CD4-positive, alpha-beta T cell treated with Interleukin-12 subunit alpha and Interleukin-12 subunit beta, for 1 hour (primary cell): ENCODE measurements around the gene FNDC3B.

Source experiments
- DNase-seq: peaks from one replicate; pipeline ENCODE4 v3.0.0-alpha.2; 2020

FNDC3B gene

DNA sequence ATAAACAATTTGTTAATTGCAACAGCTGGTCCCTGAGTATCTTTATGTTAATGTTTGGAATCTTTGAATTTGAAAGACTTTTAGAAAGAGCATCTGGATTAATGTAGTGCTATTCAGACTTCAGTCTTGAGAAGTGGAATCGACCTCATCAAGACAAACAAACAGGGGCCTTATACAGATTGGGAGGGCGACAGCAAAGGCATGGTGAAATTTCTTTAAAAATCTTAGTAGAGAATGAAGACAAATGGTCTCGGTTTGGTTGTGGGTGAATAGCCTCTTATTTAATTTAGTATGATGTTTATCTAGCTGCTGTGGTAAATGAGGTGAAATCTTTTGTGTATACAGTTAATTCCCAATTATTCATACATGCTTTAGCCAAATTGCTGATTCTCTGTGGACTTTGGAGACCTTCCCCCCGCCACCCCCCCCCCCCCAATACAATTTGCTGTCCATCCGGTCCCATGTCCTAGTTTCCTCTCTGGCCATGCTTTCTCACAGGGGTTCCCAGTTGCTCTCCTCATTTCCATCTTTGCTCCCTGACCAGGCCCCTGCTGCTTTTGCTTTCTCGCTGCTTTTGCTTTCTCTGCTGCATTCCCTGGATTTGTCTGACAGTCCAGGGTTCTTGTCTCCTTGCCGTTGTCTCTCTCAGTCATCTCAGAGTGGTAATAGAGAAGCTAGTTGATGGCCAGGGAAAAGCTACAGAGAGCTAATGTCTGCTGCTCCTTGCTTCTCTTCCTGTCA lies 135.3 kb downstream of the FNDC3B start:
- DNase-seq: no peak

DNA sequence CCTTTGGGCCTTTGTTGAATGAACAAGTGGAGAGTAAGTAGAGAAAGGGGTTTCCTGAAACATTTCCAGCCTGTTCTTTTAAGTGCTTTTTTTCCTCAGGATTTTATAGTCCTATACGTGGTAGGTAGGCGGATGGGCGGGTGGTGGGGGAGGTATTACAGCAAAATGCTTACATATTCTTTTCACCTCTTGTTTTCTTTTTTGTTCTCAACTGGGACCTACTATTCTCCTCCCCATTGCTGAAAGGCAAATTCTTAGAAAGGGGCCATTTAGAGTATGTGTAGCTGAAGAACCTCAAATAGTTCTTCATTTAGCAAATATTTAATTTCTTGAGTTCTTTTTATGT lies 135.8 kb downstream of the FNDC3B start:
- no peak for DNase-seq

DNA sequence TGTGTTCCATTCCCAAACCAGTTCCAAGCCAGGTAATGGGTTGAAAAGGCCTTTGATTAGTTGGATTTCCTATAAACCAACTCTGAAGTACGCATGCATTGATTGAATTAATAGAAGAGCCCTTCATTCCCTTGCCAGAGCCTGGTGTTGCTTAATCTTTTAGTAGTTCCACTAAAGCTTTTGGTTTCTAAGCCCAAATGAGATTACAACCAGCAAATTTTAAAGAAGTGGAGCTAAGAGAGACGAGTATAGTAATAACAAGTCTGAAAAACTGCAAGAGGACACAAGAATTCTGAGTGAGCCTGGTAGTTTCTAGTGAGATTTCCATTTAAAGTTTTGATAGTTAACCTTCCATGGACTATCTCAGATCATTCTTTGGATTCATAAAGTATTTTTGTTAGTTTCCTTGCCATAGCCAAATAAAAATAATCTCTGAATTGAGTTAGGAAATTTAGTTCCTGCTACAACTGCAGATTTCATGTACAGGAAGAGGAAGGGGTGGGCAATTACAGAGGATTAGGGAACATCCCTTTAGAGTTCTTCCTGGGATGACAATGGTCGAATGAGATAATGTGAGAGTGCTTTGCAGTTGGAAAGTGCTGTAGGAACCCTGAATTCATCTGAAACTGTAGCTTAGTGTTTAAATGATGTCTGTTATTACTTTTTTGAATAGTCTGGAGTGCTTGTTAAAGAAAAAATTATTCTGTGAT lies 136.8 kb downstream of the FNDC3B start:
- no peak for DNase-seq

DNA sequence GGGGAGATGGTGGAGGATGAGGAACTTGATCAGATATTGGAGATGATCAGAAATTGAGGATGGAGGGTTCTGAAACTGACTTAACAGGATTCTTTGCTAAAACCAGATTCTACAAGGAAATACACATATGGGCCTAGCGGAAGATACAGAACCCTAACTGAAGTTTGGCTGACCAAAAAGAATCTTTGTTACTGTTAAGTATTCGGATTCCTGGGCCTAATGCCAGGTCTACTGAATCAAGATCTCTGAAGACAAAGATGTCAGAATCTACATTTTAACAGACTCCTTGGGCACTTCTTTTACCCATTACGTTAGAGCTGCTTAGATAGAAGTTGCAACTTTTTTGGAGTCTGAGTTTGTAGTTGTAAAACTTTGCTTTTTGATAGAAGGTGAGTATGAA lies 137.7 kb downstream of the FNDC3B start:
- DNase-seq: no peak

DNA sequence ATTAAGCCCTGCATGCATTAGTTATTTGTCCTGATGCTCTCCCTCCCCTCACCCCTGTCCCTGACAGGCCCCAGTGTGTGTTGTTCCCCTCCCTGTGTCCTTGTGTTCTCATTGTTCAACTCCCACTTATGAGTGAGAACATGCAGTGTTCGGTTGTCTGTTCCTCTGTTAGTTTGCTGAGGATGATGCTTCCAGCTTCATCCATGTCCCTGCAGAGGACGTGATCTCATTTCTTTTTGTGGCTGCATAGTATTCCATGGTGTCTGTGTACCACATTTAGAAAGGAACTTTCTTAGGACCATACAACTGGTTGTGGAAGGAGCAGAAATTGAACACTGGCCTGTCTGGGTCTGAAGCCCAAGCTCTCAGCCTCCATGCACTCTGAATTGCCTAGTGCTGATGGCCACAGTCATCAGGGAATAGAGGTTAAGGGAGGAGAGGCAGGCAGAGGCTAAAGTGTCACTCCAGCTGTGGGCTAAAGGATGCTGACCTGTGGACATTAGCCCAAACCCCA lies 138.5 kb downstream of the FNDC3B start:
- DNase-seq: no peak

DNA sequence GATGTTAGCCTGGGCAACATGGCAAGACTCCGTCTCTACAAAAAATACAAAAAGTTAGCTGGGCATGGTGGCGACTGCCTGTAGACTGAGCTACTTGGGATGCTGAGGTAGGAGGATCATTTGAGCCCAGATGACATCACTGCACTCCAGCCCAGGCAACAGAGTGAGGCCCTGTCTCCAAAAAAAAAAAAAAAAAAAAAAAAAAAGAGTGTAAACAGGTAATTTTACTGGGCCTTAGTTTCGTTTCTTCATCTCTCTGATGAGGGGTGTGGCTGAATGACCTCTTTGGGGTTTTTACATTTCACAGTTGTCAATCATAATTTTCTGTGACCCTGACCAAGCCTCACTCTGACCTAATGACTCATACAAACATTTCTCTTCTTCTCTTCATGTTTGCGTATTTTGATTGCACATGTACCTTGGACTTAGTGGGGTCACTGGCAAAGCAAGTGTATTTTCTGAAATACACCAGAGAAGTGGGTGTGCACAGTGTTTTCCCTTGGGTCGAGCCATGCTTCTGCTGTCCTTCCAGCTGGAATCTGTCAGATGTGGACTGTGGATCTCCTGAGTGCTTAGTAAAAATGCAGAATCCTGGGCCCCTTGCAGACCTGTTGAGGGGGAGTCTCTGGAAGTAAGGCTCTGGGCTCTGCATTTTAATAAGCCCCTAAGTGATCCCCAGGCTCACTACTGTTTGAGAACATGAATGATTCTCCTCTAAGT lies 140.5 kb downstream of the FNDC3B start:
- DNase-seq: no peak

DNA sequence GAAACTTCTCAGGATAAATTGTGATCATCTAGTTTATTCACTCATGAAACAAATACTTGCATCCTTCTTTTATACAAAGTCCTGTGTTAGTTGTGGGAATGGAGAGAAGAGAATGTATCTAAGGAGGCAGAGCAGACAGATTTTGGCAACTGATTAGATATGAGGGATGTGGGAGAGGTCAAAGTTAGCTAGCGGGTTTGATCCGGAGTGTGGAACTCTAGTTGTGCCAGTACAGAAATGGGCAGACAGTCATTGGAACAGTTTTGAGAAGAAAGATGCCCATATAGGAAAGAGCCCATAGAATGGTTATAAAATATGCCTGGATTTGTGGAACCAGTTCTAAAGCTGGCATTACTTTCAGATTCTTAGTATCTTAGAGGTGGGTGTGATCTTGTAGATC lies 141.1 kb downstream of the FNDC3B start:
- DNase-seq: no peak

DNA sequence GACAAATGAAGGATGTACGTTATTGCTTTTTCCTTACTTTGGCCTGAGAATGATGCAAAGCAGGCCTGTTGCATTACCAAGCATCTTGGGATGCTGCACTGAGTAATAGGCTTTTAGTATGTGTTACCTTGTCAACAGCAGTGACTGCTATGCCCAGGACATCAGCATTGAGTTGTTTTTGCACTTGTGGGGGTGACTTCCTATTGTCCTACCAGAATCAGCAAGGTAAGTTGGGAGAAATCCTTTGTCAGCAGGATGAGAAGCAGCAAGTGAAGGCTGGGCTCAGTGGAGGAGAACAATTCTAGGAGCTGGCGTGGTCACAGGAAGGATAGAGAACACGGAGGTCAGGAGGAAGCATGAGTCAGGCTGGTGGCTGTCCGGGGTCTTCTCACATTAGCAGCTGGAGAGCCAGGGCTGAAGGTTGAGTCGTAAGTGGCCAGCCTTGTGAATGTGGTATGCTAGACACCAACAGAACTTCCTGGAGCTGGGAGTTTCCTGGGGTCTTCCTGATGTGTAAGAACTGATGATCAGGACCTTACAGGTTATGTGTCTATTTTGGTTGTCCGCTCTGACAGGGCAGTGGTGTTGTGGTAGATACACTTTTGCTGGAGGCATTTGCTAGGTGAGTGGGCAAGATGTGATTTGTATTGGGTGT lies 142.7 kb downstream of the FNDC3B start:
- DNase-seq: no peak

DNA sequence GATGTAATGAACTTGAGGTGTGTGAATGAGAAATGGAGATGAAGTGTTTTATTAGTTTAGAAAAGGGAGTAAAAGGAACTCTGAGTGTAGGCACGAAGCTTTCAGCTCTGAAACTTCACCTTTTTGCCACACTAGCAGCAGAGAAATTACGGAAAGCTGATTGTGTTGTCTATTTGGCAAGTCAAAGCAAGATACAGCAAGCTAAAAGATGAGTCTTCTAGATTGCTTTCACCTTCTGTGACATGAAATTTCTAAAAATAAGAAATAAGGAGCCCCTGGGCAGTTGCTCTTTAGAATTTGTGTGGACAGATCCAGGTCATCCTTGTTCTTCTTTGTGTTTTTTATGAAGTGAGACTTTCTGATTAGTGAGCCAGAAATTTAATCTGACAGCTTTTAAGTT lies 143.4 kb downstream of the FNDC3B start:
- no peak for DNase-seq

DNA sequence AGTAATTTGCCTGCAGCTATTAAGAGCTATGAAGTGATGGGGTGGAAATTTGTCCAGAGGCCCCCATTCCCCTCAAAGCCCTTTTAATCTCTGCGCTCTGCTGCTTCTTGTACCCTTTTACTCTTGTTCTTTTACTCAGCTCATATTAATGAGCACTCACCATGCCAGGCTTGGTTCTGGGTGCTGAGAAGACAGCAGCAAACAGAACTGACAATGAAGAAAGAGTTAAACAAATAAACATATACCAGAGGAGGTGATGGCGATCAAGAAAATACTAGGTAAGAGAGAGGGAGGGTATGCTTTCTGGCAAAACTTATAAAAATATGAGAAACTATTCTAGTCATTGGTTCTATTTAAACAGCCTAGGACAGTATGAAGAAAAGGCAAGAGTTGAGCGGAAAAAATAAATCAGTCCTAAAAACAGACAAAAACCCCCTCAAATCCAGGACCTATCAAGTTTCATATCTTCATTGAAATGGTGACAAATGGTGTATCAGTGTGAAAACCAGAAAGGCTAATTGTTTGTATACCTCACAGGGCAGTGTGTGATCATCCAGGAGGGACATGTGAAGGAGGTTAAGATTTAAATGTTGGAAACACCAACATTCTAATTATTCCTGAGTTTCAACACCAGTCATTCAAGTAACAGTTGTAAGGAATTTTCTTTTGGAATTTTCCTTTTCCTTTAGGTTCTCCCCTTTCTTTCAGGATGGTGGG lies 144.9 kb downstream of the FNDC3B start:
- no peak for DNase-seq

DNA sequence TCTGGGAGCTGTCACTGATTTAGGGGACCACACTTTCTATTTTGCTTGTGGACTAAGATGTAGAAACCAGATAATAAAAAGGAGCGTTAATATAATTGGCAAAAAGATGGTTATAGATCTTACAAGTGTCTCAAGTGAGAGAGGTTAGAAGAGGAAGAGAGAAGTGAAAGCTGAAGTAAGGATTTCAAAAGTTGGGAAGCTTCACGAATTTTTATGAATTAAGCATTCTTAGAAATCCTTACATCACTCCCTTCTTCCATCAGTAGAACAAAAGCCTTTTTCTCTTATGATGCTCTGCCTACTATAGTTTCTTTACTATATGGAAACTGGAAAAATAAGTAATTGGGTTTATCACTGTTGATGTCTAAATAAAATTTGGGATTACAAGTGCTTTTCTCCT lies 146.5 kb downstream of the FNDC3B start:
- DNase-seq: no peak

DNA sequence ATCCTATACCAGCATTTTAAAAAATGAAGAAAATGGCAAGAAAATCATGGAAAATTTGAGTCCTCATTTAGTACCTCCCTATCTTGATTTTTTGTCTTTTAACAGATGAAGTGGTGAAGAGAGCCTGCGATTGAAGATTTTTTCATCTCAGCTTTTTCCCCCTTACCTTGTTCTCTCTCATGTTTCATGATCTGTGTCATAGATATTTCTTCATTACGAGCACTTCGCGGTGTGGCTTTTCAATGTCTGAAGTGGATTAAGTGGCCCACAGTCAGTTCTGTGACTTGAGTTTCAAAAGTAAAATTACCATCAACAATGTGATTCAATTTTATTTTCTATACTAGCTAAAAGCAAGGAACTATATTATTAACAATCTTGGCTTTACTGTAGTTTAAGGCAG lies 147.2 kb downstream of the FNDC3B start:
- no peak for DNase-seq

DNA sequence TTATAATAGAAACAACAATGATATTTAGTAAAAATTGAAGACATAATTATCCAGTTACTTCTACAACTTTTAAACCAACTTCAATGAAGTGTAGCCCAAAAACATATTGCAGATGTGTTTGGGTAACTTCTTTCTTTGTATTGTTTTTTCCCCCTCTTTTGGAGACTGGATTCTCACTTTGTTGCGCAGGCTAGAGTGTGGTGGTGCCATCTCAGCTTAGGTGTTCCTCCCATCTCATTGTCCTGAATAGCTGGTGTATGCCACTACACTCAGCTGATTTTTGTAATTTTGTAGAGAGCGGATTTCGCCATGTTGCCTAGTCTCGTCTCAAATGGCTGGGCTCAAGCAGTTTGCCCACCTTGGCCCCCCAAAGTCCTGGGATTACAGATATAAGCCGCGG lies 148.1 kb downstream of the FNDC3B start:
- no peak for DNase-seq

DNA sequence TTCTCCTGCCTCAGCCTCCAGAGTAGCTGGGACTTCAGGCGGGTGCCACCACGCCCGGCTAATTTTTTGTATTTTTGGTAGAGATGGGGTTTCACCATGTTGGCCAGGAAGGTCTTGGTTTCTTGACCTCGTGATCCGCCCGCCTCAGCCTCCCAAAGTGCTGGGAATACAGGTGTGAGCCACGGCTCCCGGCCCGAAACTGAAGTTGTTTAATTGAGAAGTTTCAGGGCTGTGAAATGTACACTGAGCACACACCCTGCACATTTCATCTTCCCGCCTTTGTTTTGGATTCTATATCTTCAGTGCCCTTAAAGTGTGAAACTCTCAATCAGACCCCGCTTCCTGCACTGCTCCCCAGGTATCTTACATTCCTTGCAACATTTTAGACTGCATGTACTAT lies 149.1 kb downstream of the FNDC3B start:
- DNase-seq: no peak

DNA sequence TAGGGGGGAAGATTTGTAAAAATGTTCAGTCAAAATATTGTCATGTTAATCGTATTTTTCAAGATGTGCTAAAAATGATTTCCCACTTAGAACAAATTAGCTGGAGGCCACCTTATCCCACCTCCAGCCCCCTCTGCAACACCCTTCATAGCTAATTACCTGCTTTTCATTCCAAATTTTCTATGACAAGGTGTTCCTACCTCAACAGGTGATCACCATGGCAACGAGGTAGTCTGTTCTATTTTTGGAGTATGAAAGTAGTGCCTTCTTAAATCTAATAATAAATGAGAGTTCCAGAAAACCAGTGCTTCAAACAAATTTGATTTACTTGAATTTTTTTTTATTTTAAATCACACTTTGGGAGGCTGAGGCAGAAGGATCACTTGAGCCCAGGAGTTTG lies 149.8 kb downstream of the FNDC3B start:
- DNase-seq: no peak

DNA sequence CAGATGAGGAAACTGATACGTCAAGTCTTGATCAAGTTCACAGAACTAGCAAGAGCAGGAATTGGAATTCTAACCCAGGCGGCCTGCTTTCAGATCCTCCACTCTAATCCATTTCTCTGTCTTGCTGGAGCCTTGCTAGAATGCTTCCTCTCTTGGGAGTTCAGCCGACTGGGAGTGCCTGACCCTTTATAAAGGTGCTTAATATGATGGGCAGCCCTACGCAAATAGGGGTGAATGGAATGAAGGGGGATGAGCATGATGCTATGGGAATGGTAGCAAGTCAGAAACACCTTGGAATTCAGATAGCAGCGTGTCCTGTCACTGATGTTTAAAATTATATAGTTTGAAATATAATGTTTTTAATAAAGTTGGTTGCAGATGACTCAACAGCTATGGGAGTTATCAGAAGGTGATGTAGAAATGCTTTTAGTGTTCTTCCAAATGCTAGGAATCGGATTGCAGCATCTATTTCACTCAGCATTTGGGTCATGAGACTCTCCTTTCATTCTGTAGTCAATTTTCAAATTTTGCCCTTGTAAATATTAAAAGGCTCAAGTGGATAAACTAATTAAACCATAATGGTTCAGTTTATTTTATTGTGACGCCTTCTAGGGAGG lies 150.7 kb downstream of the FNDC3B start:
- no peak for DNase-seq

DNA sequence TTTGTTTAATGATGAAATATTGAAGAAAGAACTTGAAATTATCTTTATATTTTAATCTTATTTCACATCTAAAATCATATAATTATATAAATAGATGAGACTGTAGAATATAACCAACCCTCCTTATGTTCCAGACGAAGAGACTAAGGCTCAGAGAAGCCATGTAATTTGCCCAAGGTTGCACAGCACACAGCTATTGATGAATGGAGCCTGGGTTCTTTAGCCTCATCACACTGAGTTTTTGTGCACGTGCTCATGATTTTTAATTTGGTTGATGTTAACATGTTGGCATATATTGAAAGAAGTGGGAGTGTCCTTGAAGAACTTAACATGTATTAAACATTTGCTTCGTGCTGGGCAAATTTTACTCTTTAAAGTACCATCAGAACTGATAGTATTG lies 151.6 kb downstream of the FNDC3B start:
- no peak for DNase-seq

DNA sequence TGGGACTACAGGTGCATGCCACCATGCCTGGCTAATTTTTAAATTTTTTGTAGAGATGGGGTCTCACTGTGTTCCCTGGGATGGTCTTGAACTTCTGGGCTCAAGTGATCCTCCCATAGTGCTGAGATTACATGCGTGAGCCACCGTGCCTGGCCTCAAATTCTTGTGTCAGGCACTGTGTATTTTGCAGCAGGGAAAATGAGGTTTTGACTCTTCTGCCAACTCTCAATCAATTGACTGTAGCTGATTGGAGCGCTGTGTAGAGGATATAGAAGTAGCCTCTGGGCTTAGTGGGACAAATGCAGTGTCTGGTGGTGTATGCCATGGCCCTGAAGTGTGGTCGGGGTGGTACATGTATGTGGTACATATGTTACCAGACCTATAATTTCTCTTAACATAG lies 152.3 kb downstream of the FNDC3B start:
- no peak for DNase-seq

DNA sequence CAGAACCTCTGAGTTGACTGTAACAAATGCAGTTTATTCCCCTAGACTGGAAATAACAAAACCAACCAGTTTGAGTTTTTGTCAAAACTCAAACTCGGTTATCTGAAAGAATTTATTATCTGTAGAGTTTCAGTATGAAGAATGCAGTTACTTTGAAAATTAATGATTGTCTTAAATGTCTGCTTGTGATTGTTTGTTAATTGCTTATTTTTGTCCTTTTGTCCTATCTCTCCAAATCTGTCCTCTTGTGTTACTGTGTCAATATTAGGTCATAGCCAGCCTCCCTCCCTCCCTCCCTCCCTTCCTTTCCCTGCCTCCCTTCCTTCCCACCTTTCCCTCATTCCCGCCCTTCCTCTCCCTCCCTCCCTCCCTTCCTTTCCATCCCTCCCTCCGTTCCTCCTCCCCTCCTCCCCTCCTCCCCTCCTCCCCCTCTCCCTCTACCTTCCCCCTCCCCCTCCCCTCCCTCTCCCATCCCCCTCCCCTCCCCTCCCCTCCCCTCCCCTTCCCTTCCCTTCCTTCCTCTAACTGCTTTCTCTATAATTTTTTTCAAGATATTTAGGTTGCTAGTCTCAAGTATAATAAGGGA lies 153.5 kb downstream of the FNDC3B start:
- no peak for DNase-seq

DNA sequence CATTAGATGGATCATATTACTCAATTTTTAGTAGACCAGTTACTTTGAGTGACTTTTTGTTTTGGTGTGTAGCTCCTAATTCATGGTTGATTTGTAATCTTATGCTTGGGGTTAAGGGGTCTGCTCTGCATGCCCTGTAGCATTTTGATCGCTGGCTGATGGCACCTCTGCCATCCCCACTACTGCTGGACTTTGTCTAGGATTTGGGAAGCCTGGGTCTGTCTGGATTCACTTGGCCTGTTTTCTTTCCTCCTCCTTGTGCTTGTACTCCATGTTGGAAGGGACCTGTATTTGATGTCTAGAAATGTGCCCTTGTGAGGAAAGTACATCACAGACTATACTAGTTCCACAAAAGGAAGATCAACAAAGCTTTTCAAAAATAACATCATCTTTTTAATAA lies 154.1 kb downstream of the FNDC3B start:
- DNase-seq: no peak

DNA sequence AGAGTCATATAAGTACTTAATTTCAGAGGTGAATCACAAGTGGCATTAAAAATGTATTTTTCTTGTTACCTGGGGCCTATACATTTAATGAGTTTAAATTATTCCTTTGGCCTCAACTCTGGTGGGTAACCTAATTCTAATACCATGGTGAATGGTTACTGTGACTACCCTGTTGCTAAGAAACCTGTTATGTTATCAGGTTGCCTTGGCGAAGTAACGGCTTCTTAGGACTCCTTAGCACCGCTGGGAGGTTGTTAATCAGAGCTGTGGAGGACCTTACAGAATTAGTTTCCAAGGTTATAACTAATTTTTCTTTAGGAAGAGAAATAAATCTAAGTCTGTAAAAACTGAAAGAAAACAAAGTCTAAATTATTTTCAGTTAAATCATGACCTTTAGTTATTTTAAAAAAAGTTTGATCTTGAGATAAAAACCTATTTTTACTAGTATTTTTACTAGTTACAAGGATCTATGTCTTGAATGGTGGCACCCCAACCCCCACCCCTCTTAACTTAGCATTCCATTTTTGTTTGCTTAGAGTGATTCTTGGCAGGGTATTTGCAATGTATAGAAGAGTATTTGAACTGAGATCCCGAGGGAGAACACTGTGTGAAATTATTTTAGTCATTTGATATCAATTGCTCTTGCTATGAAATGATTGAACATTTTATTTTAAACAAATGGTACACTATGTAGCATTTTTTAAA lies 155.5 kb downstream of the FNDC3B start:
- no peak for DNase-seq
